Spleen (tissue), 11 donors: ENCODE measurements around the gene NFIA. TPM values are rescaled to one million over a fixed set of nuclear protein-coding genes. Genes with fewer than 3 reads are reported as not detected.

Source experiments
- DNase-seq: peaks from one replicate; pipeline ENCODE4 v3.0.0-alpha.2; 2020
- H3K27ac ChIP-seq, 8 donors: fragments of 200-600 bp; sonication (generic) in 7 of 8; 1 replicate in 4 of 8; 2 replicates in 4 of 8; pipeline versions ENCODE4 v1.5.0 to v1.8.0; 2016 to 2021; ENCODE audit warnings: inconsistent platforms in 4 of 8, mild to moderate bottlenecking in 4 of 8, moderate library complexity in 1 of 8
- H3K27me3 ChIP-seq, 7 donors: fragments of 200-600 bp; sonication (generic) in 6 of 7; replicated peaks in 1 of 7; 1 replicate in 4 of 7; 2 replicates in 3 of 7; pipeline versions ENCODE4 v1.5.0 to v1.8.0; 2016 to 2021; ENCODE audit warnings: inconsistent platforms in 3 of 7, mild to moderate bottlenecking in 1 of 7
- H3K36me3 ChIP-seq, 6 donors: fragments of 200-600 bp; sonication (generic) in 5 of 6; 1 replicate in 4 of 6; 2 replicates in 2 of 6; pipeline versions ENCODE4 v1.5.0 to v1.8.0; 2016 to 2021; ENCODE audit warnings: inconsistent platforms in 2 of 6
- H3K4me1 ChIP-seq, 6 donors: fragments of 200-600 bp; sonication (generic) in 5 of 6; 1 replicate in 3 of 6; 2 replicates in 3 of 6; pipeline versions ENCODE4 v1.5.0 to v1.8.0; 2016 to 2021; ENCODE audit warnings: inconsistent platforms in 3 of 6
- H3K4me3 ChIP-seq, 8 donors: fragments of 200-600 bp; sonication (generic) in 7 of 8; 1 replicate in 4 of 8; 2 replicates in 4 of 8; pipeline versions ENCODE4 v1.5.0 to v1.8.0; 2016 to 2021; ENCODE audit warnings: inconsistent platforms in 4 of 8, mild to moderate bottlenecking in 4 of 8, moderate library complexity in 2 of 8
- H3K9me3 ChIP-seq, 8 donors: fragments of 200-600 bp; sonication (generic) in 7 of 8; 1 replicate in 4 of 8; 2 replicates in 4 of 8; pipeline versions ENCODE4 v1.5.0 to v1.8.0; 2016 to 2021; ENCODE audit warnings: inconsistent platforms in 4 of 8
- POLR2A ChIP-seq, 3 donors: fragments of 450-650 bp; IDR thresholded peaks; one replicate each; pipeline ENCODE4 v1.5.1; 2017; ENCODE audit warnings: antibody characterized with exemption in 3 of 3, mild to moderate bottlenecking in 1 of 3
- POLR2AphosphoS5 ChIP-seq, 3 donors: sonication (generic); formaldehyde crosslinking; IDR thresholded peaks; one replicate each; pipeline ENCODE4 v1.5.1; 2017; ENCODE audit warnings: antibody characterized with exemption in 3 of 3
- WGBS, 5 donors: extraction: QIAGEN DNeasy Blood & Tissue Kit in 3 of 5; methylation state at CpG; one replicate each; pipeline versions ENCODE4 v1.1.5 to v1.1.7; 2013 to 2018; 5-methylcytosine and 5-hydroxymethylcytosine counted together
- intact Hi-C: fragments of 100-400 bp; cut with DNase I; formaldehyde crosslinking; loops from one replicate; pipeline ENCODE4 v1.15.0; 2023; ENCODE audit warnings: low total_unique reads
- polyA plus RNA-seq, 3 donors: library from polyadenylated mRNA; stranded (reverse); fragments of 200-250 nt; gene quantifications; one replicate each; pipeline ENCODE4 v1.2.1, GENCODE V29; 2013
- total RNA-seq, 7 donors: library from RNA; depleted of rRNA in 3 of 7; stranded (reverse); fragments of >200 nt in 3 of 7; fragmentation: NEBNext Ultra II Directional in 4 of 7; extraction: Animal tissue kit (Norgen Biotek cat#: 25700) in 4 of 7; gene quantifications; one replicate each; pipeline versions ENCODE4 v1.1.0 to v1.2.1, GENCODE V29; 2016 to 2021
- TF ChIP-seq, protein P1 (sequence below), 11 experiments: fragments of 200-600 bp in 7 of 11; fragments of 450-650 bp in 4 of 11; sonication (generic) in 4 of 11; IDR thresholded peaks in 8 of 11; conservative IDR thresholded peaks in 3 of 11; 1 replicate in 7 of 11; 2 replicates in 4 of 11; pipeline versions ENCODE4 v1.4.0 to v1.8.0; 2016 to 2021; ENCODE audit warnings: antibody characterized with exemption in 11 of 11, inconsistent platforms in 4 of 11, mild to moderate bottlenecking in 1 of 11
- donor health status: healthy with polysubstance abuse.
- donor health status: DM: no; HTN: no; CAD: no; lungs with moderate emphysema.
- donor health status: DM: no; HTN: no; CAD: no.
- donor health status: Bipolar disorder and iron deficiency.
- donor health status: healthy.
- donor health status: DM: no; HTN: no; CAD: no.
- donor health status: DM: yes; HTN: yes; CAD: no.

NFIA gene
- total and polyA plus RNA-seq, 10 donors: 3.1 to 76.8 (median 35.5) TPM

- H3K4me1 ChIP-seq: peaks cover 6 to 48% (median 23%) of the 10 kb centered on the region in 6 donors
- intact Hi-C loops: loop anchor here (10.0 kb wide), 1 partner anchor 399 kb away; no protein-coding TSS in a partner anchor
Observed at GRCh38 chr1:61455400-61455799, 373.0 kb downstream of the NFIA start.

GRCh38 chr1:61457526-61458040 is 375.2 kb downstream of the NFIA start:
- DNase-seq: no peak
- H3K4me1 ChIP-seq: peaks cover 6 to 28% (median 12%) of the 10 kb centered on the region in 6 donors
- H3K4me3 ChIP-seq: no peak overlapping the region
- peaks cover 0 to 10% (median 0%) of the 10 kb centered on the region in 6 donors for H3K36me3 ChIP-seq
- TF ChIP-seq POLR2A (IDR thresholded peaks at IDR 0.05) (no peak), POLR2AphosphoS5 (IDR thresholded peaks at IDR 0.05) (no peak)
- TF ChIP-seq, protein P1, sequence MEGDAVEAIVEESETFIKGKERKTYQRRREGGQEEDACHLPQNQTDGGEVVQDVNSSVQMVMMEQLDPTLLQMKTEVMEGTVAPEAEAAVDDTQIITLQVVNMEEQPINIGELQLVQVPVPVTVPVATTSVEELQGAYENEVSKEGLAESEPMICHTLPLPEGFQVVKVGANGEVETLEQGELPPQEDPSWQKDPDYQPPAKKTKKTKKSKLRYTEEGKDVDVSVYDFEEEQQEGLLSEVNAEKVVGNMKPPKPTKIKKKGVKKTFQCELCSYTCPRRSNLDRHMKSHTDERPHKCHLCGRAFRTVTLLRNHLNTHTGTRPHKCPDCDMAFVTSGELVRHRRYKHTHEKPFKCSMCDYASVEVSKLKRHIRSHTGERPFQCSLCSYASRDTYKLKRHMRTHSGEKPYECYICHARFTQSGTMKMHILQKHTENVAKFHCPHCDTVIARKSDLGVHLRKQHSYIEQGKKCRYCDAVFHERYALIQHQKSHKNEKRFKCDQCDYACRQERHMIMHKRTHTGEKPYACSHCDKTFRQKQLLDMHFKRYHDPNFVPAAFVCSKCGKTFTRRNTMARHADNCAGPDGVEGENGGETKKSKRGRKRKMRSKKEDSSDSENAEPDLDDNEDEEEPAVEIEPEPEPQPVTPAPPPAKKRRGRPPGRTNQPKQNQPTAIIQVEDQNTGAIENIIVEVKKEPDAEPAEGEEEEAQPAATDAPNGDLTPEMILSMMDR (IDR thresholded peaks at IDR 0.05 in 8 of 11, conservative IDR thresholded peaks at IDR 0.05 in 3 of 11): no peak
- WGBS, 5 donors: 45 to 66% (median 57%) methylated on average over 5 of the region's 5 CpGs
- no peak overlapping the region for H3K27ac ChIP-seq
- H3K9me3 ChIP-seq: no peaks in the 10 kb centered on the region
- intact Hi-C loops: loop anchor here (10.0 kb wide), 1 partner anchor 397 kb away; no protein-coding TSS in a partner anchor
- no peaks in the 10 kb centered on the region for H3K27me3 ChIP-seq

More at GRCh38 chr1:61455400-61455799, 373.0 kb downstream of the NFIA start:
- no peak overlapping the region for H3K4me3 ChIP-seq
- TF ChIP-seq POLR2AphosphoS5 (IDR thresholded peaks at IDR 0.05) (no peak), POLR2A (IDR thresholded peaks at IDR 0.05) (no peak)
- TF ChIP-seq, protein P1 (IDR thresholded peaks at IDR 0.05 in 8 of 11, conservative IDR thresholded peaks at IDR 0.05 in 3 of 11): no peak
- H3K9me3 ChIP-seq: no peaks in the 10 kb centered on the region
- peaks cover 0 to 10% (median 0%) of the 10 kb centered on the region in 6 donors for H3K36me3 ChIP-seq
- H3K27ac ChIP-seq: no peak overlapping the region
- no peak for DNase-seq
- WGBS, 5 donors: 73 to 86% (median 83%) methylated on average over 7 of the region's 7 CpGs
- H3K27me3 ChIP-seq: no peaks in the 10 kb centered on the region

DNA sequence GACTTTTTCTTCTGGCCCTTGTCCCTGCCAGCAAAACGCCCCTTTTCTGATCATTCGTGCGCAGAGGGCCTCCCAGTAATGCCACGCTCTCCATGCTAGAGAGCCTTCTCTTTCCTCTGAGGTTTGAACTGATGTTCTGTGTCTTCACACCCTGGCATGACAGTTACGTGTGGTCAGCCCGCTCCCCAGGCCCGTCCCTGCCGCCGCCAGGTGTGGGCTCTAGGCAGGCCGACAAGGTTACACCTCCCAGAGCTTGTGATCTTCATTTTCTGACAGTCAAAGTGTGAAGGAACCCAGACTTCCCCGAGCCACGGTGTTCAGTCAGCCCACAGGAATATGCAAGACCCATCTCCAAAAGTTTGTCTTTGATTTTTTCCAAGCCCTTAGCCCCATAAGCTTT is 377.0 kb downstream of the NFIA start:
- Histone ChIP-seq H3K27ac (no peak overlapping the region), H3K27me3 (no peaks in the 10 kb centered on the region), H3K36me3 (peaks cover 0 to 10% (median 0%) of the 10 kb centered on the region in 6 donors), H3K4me3 (no peak overlapping the region), H3K4me1 (peaks cover 0 to 12% (median 0%) of the 10 kb centered on the region in 6 donors), H3K9me3 (no peaks in the 10 kb centered on the region)
- TF ChIP-seq, protein P1 (IDR thresholded peaks at IDR 0.05 in 8 of 11, conservative IDR thresholded peaks at IDR 0.05 in 3 of 11): no peak
- TF ChIP-seq POLR2A (IDR thresholded peaks at IDR 0.05) (no peak), POLR2AphosphoS5 (IDR thresholded peaks at IDR 0.05) (peak in 2 of 3 donors; percentile 11 to 13)
- intact Hi-C loops: loop anchor here (10.0 kb wide), 1 partner anchor 395 kb away; no protein-coding TSS in a partner anchor
- DNase-seq: no peak
- WGBS, 5 donors: 83 to 91% (median 86%) methylated on average over 12 of the region's 12 CpGs

- WGBS, 5 donors: 91 to 98% (median 96%) methylated on average over 6 of the region's 6 CpGs
- intact Hi-C loops: no loop called here
Observed at GRCh38 chr1:61460191-61460590, 377.8 kb downstream of the NFIA start.

More at GRCh38 chr1:61460191-61460590, 377.8 kb downstream of the NFIA start:
- Histone ChIP-seq H3K9me3 (no peaks in the 10 kb centered on the region), H3K27ac (no peak overlapping the region), H3K4me3 (no peak overlapping the region), H3K27me3 (no peaks in the 10 kb centered on the region), H3K4me1 (peaks cover 0 to 12% (median 0%) of the 10 kb centered on the region in 6 donors), H3K36me3 (peaks cover 0 to 8% (median 0%) of the 10 kb centered on the region in 6 donors)
- TF ChIP-seq POLR2AphosphoS5 (IDR thresholded peaks at IDR 0.05) (no peak), POLR2A (IDR thresholded peaks at IDR 0.05) (no peak)
- TF ChIP-seq, protein P1 (IDR thresholded peaks at IDR 0.05 in 8 of 11, conservative IDR thresholded peaks at IDR 0.05 in 3 of 11): no peak
- DNase-seq: no peak
